HUES64 (cell line): Measurements from ENCODE around the gene THBS2.

Experiments used
- H3K27ac ChIP-seq: 2 replicates; pipeline ENCODE4 v1.7.0; 2013; ENCODE audit warnings: low read depth, low read length, inconsistent platforms
- H3K27me3 ChIP-seq: 2 replicates; pipeline ENCODE4 v1.6.1; 2013; ENCODE audit warnings: mild to moderate bottlenecking, low read length; ENCODE audit not compliant: insufficient read depth
- H3K36me3 ChIP-seq: 2 replicates; pipeline ENCODE4 v1.6.1; 2013; ENCODE audit warnings: mild to moderate bottlenecking, low read length; ENCODE audit not compliant: insufficient read depth
- H3K4me1 ChIP-seq: 2 replicates; pipeline ENCODE4 v1.6.1; 2013; ENCODE audit warnings: mild to moderate bottlenecking, low read length, moderate library complexity; ENCODE audit not compliant: insufficient read depth
- H3K4me3 ChIP-seq: 2 replicates; pipeline ENCODE4 v1.5.1; 2013; ENCODE audit warnings: mild to moderate bottlenecking, low read length, moderate library complexity
- H3K9ac ChIP-seq: 2 replicates; pipeline ENCODE4 v1.6.1; 2013; ENCODE audit warnings: mild to moderate bottlenecking, low read depth, low read length
- H3K9me3 ChIP-seq: 2 replicates; pipeline ENCODE4 v1.6.1; 2013; ENCODE audit warnings: low read depth, low read length; ENCODE audit not compliant: insufficient read depth
- WGBS: fragments of 150-250, 120-280 bp; methylation state at CpG from one replicate; pipeline ENCODE4 v1.1.7; 2013; ENCODE audit warnings: missing lambda C conversion rate; 5-methylcytosine and 5-hydroxymethylcytosine counted together

THBS2 gene

GRCh38 chr6:169176361-169176991 is 77.2 kb downstream of the THBS2 start:
- H3K9ac ChIP-seq = no peak overlapping the region
- H3K9me3 ChIP-seq = no peaks in the 10 kb centered on the region
- no peak overlapping the region for H3K27ac ChIP-seq
- no peaks in the 10 kb centered on the region for H3K4me1 ChIP-seq
- no peaks in the 10 kb centered on the region for H3K36me3 ChIP-seq
- 94% methylated on average over 15 of the region's 15 CpGs for WGBS
- H3K27me3 ChIP-seq = no peaks in the 10 kb centered on the region
- H3K4me3 ChIP-seq = no peak overlapping the region

GRCh38 chr6:169175360-169175887 is 78.2 kb downstream of the THBS2 start:
- WGBS = 92% methylated on average over 15 of the region's 15 CpGs
- no peaks in the 10 kb centered on the region for H3K27me3 ChIP-seq
- H3K27ac ChIP-seq = no peak overlapping the region
- H3K9ac ChIP-seq = no peak overlapping the region
- H3K9me3 ChIP-seq = no peaks in the 10 kb centered on the region
- H3K4me3 ChIP-seq = no peak overlapping the region
- no peaks in the 10 kb centered on the region for H3K36me3 ChIP-seq
- no peaks in the 10 kb centered on the region for H3K4me1 ChIP-seq

GRCh38 chr6:169174516-169175359 is 78.9 kb downstream of the THBS2 start:
- Histone ChIP-seq H3K36me3 (no peaks in the 10 kb centered on the region), H3K9ac (no peak overlapping the region), H3K9me3 (no peaks in the 10 kb centered on the region), H3K4me1 (no peaks in the 10 kb centered on the region), H3K27me3 (no peaks in the 10 kb centered on the region), H3K27ac (no peak overlapping the region), H3K4me3 (no peak overlapping the region)
- WGBS = 88% methylated on average over 28 of the region's 28 CpGs

GRCh38 chr6:169173532-169174268 is 79.9 kb downstream of the THBS2 start:
- Histone ChIP-seq H3K27me3 (no peaks in the 10 kb centered on the region), H3K27ac (no peak overlapping the region), H3K36me3 (no peaks in the 10 kb centered on the region), H3K4me1 (no peaks in the 10 kb centered on the region), H3K9me3 (no peaks in the 10 kb centered on the region), H3K4me3 (no peak overlapping the region), H3K9ac (no peak overlapping the region)
- WGBS = 97% methylated on average over 25 of the region's 25 CpGs

- no peak overlapping the region for H3K4me3 ChIP-seq
- H3K36me3 ChIP-seq = no peaks in the 10 kb centered on the region
- H3K27ac ChIP-seq = no peak overlapping the region
- H3K9me3 ChIP-seq = no peaks in the 10 kb centered on the region
- no peaks in the 10 kb centered on the region for H3K27me3 ChIP-seq
- H3K4me1 ChIP-seq = no peaks in the 10 kb centered on the region
- 89% methylated on average over 9 of the region's 9 CpGs for WGBS
- no peak overlapping the region for H3K9ac ChIP-seq
Measured at GRCh38 chr6:169172946-169173345, 80.7 kb downstream of the THBS2 start.

GRCh38 chr6:169172456-169172855 is 81.2 kb downstream of the THBS2 start:
- H3K4me3 ChIP-seq = no peak overlapping the region
- H3K9me3 ChIP-seq = no peaks in the 10 kb centered on the region
- no peak overlapping the region for H3K27ac ChIP-seq
- no peaks in the 10 kb centered on the region for H3K4me1 ChIP-seq
- no peaks in the 10 kb centered on the region for H3K36me3 ChIP-seq
- no peak overlapping the region for H3K9ac ChIP-seq
- H3K27me3 ChIP-seq = no peaks in the 10 kb centered on the region
- WGBS = 89% methylated on average over 12 of the region's 12 CpGs

GRCh38 chr6:169171951-169172350 is 81.7 kb downstream of the THBS2 start:
- no peaks in the 10 kb centered on the region for H3K36me3 ChIP-seq
- H3K4me3 ChIP-seq = no peak overlapping the region
- H3K9ac ChIP-seq = no peak overlapping the region
- WGBS = 95% methylated on average over 8 of the region's 8 CpGs
- H3K27ac ChIP-seq = no peak overlapping the region
- no peaks in the 10 kb centered on the region for H3K27me3 ChIP-seq
- H3K4me1 ChIP-seq = no peaks in the 10 kb centered on the region
- H3K9me3 ChIP-seq = no peaks in the 10 kb centered on the region

- H3K4me1 ChIP-seq = no peaks in the 10 kb centered on the region
- H3K9me3 ChIP-seq = no peaks in the 10 kb centered on the region
- no peaks in the 10 kb centered on the region for H3K36me3 ChIP-seq
- H3K9ac ChIP-seq = no peak overlapping the region
- 93% methylated on average over 16 of the region's 16 CpGs for WGBS
- H3K27ac ChIP-seq = no peak overlapping the region
- no peaks in the 10 kb centered on the region for H3K27me3 ChIP-seq
- no peak overlapping the region for H3K4me3 ChIP-seq
Measured at GRCh38 chr6:169171016-169171415, 82.6 kb downstream of the THBS2 start.

GRCh38 chr6:169170583-169170955 is 83.1 kb downstream of the THBS2 start:
- 92% methylated on average over 11 of the region's 11 CpGs for WGBS
- Histone ChIP-seq H3K9ac (no peak overlapping the region), H3K36me3 (no peaks in the 10 kb centered on the region), H3K27me3 (no peaks in the 10 kb centered on the region), H3K4me3 (no peak overlapping the region), H3K27ac (no peak overlapping the region), H3K9me3 (no peaks in the 10 kb centered on the region), H3K4me1 (no peaks in the 10 kb centered on the region)

GRCh38 chr6:169169941-169170582 is 83.6 kb downstream of the THBS2 start:
- Histone ChIP-seq H3K36me3 (no peaks in the 10 kb centered on the region), H3K4me3 (no peak overlapping the region), H3K4me1 (no peaks in the 10 kb centered on the region), H3K27ac (no peak overlapping the region), H3K9me3 (no peaks in the 10 kb centered on the region), H3K9ac (no peak overlapping the region), H3K27me3 (no peaks in the 10 kb centered on the region)
- 91% methylated on average over 16 of the region's 16 CpGs for WGBS
